ENCODE data around the gene CORO1A. TPM values are rescaled to one million over a fixed set of nuclear protein-coding genes. Genes with fewer than 3 reads are reported as not detected.

Gene CORO1A
- total RNA-seq, 3 donors from 2014 or later (not counting 1 experiment from before 2014, with no cell fraction given): 699 to 926 (median 829) TPM

Other genes with a start within 250 kb of the CORO1A start
- gene TMEM219, start 221.5 kb upstream of the CORO1A start, total RNA-seq: 10 to 100 TPM; 50.2 to 69.5 (median 50.8) TPM
- gene TAOK2, start 209.7 kb upstream of the CORO1A start, total RNA-seq: 10 to 100 TPM; 35.3 to 42.8 (median 41.5) TPM
- gene HIRIP3, start 188.0 kb upstream of the CORO1A start, total RNA-seq: 10 to 100 TPM; 11.1 to 13.4 (median 12.7) TPM
- gene INO80E, start 187.4 kb upstream of the CORO1A start, total RNA-seq: 100 to 1,000 TPM in 1 of 3 donors, 10 to 100 TPM in 2; 75.0 to 107 (median 99.5) TPM
- not detected for gene DOC2A, start 172.6 kb upstream of the CORO1A start, total RNA-seq
- gene C16orf92, start 160.4 kb upstream of the CORO1A start, total RNA-seq: not detected
- gene TLCD3B, start 152.3 kb upstream of the CORO1A start, total RNA-seq: 1 to 10 TPM in 2 of 3 donors, under 1 TPM in 1; 0.88 to 2.0 (median 1.7) TPM
- gene ALDOA, start 117.8 kb upstream of the CORO1A start, total RNA-seq: 100 to 1,000 TPM; 412 to 544 (median 490) TPM
- gene PPP4C, start 107.6 kb upstream of the CORO1A start, total RNA-seq: 100 to 1,000 TPM; 119 to 132 (median 130) TPM
- gene TBX6, start 91.7 kb upstream of the CORO1A start, total RNA-seq: 1 to 10 TPM in 1 of 3 donors, under 1 TPM in 2; 0.91 to 1.1 (median 0.98) TPM
- gene YPEL3, start 87.4 kb upstream of the CORO1A start, total RNA-seq: 100 to 1,000 TPM; 148 to 177 (median 160) TPM
- gene GDPD3, start 70.1 kb upstream of the CORO1A start, total RNA-seq: 10 to 100 TPM in 1 of 3 donors, 1 to 10 TPM in 2; 5.3 to 14.7 (median 9.1) TPM
- 10 to 100 TPM; 45.2 to 55.7 (median 50.9) TPM for gene MAPK3, start 60.4 kb upstream of the CORO1A start, total RNA-seq
- 10 to 100 TPM; 63.0 to 94.3 (median 70.6) TPM for gene BOLA2B, start 10.1 kb downstream of the CORO1A start, total RNA-seq
- 100 to 1,000 TPM in 2 of 3 donors, 10 to 100 TPM in 1; 78.1 to 132 (median 109) TPM for gene SLX1A, start 10.3 kb downstream of the CORO1A start, total RNA-seq
- 10 to 100 TPM; 15.9 to 27.1 (median 19.4) TPM for gene SULT1A3, start 15.7 kb downstream of the CORO1A start, total RNA-seq
- 10 to 100 TPM; 17.0 to 43.5 (median 39.8) TPM for gene NPIPB13, start 64.9 kb downstream of the CORO1A start, total RNA-seq
- gene CD2BP2, start 171.7 kb downstream of the CORO1A start, total RNA-seq: 100 to 1,000 TPM in 1 of 3 donors, 10 to 100 TPM in 2; 79.5 to 104 (median 87.7) TPM
- 10 to 100 TPM; 43.0 to 55.3 (median 50.2) TPM for gene TBC1D10B, start 186.9 kb downstream of the CORO1A start, total RNA-seq
- gene MYL11, start 191.2 kb downstream of the CORO1A start, total RNA-seq: 1 to 10 TPM; 2.9 to 8.0 (median 7.2) TPM
- 100 to 1,000 TPM; 196 to 210 (median 205) TPM for gene SEPTIN1, start 199.0 kb downstream of the CORO1A start, total RNA-seq
- 1 to 10 TPM; 5.5 to 7.4 (median 7.1) TPM for gene ZNF48, start 211.8 kb downstream of the CORO1A start, total RNA-seq
- gene ZNF771, start 224.0 kb downstream of the CORO1A start, total RNA-seq: 1 to 10 TPM in 2 of 3 donors, under 1 TPM in 1; 0.70 to 1.4 (median 1.4) TPM
- gene DCTPP1, start 246.4 kb downstream of the CORO1A start, total RNA-seq: 10 to 100 TPM; 11.2 to 16.9 (median 15.2) TPM

All from natural killer cell (primary cell).